NT2/D1 (cell line): Measurements from ENCODE around the gene HSPA12B.

Source experiments
- DNase-seq: peaks from one replicate; pipeline ENCODE4 v3.0.0-alpha.2; 2011; ENCODE audit warnings: low read depth, low spot score
- H3K27me3 ChIP-seq: 2 replicates; pipeline ENCODE4 v1.6.0; 2011; ENCODE audit warnings: mild to moderate bottlenecking; ENCODE audit not compliant: insufficient read length, insufficient read depth
- H3K36me3 ChIP-seq: 2 replicates; pipeline ENCODE4 v1.6.1; 2011; ENCODE audit warnings: mild to moderate bottlenecking, low read length, mixed read lengths; ENCODE audit not compliant: insufficient read depth, insufficient read length
- H3K4me1 ChIP-seq: 2 replicates; pipeline ENCODE4 v1.5.1; 2011; ENCODE audit not compliant: insufficient read depth, insufficient read length
- H3K4me3 ChIP-seq: 2 replicates; pipeline ENCODE4 v1.5.1; 2011; ENCODE audit warnings: low read depth; ENCODE audit not compliant: insufficient read length
- H3K9ac ChIP-seq: 2 replicates; pipeline ENCODE4 v1.6.0; 2011; ENCODE audit warnings: low read depth; ENCODE audit not compliant: insufficient read length
- H3K9me3 ChIP-seq: 2 replicates; pipeline ENCODE4 v1.5.1; 2011; ENCODE audit warnings: mild to moderate bottlenecking, low read length; ENCODE audit not compliant: insufficient read depth
- SUZ12 ChIP-seq: IDR thresholded peaks from 2 replicates; pipeline ENCODE4 v1.6.1; 2011; ENCODE audit not compliant: insufficient read length, insufficient read depth; ENCODE audit errors: extremely low read depth
- YY1 ChIP-seq: IDR thresholded peaks from 2 replicates; pipeline ENCODE4 v1.6.1; 2011; ENCODE audit not compliant: insufficient read length, insufficient read depth
- ZNF274 ChIP-seq: IDR thresholded peaks from 2 replicates; pipeline ENCODE4 v1.6.1; 2011; ENCODE audit warnings: mild to moderate bottlenecking, low read depth, low read length

The HSPA12B gene

GRCh38 chr20:3796477-3797225 lies 64.2 kb downstream of the HSPA12B start:
- Histone ChIP-seq H3K4me1 (peaks cover 17% of the 10 kb centered on the region), H3K9me3 (no peaks in the 10 kb centered on the region), H3K27me3 (no peaks in the 10 kb centered on the region), H3K4me3 (peak overlapping the region; percentile 78), H3K9ac (peak overlapping the region; percentile 93), H3K36me3 (peaks cover 28% of the 10 kb centered on the region)
- TF ChIP-seq ZNF274, result no peak
- TF ChIP-seq YY1, result no peak
- no peak for TF ChIP-seq SUZ12
- no peak for DNase-seq

GRCh38 chr20:3797226-3797545 lies 64.7 kb downstream of the HSPA12B start:
- TF ChIP-seq YY1, result no peak
- no peak for TF ChIP-seq ZNF274
- TF ChIP-seq SUZ12, result no peak
- no peaks in the 10 kb centered on the region for H3K27me3 ChIP-seq
- H3K9ac ChIP-seq, result peak overlapping the region; percentile 93
- H3K9me3 ChIP-seq, result no peaks in the 10 kb centered on the region
- peaks cover 33% of the 10 kb centered on the region for H3K36me3 ChIP-seq
- peaks cover 17% of the 10 kb centered on the region for H3K4me1 ChIP-seq
- H3K4me3 ChIP-seq, result peak overlapping the region; percentile 78
- DNase-seq, result no peak

DNA sequence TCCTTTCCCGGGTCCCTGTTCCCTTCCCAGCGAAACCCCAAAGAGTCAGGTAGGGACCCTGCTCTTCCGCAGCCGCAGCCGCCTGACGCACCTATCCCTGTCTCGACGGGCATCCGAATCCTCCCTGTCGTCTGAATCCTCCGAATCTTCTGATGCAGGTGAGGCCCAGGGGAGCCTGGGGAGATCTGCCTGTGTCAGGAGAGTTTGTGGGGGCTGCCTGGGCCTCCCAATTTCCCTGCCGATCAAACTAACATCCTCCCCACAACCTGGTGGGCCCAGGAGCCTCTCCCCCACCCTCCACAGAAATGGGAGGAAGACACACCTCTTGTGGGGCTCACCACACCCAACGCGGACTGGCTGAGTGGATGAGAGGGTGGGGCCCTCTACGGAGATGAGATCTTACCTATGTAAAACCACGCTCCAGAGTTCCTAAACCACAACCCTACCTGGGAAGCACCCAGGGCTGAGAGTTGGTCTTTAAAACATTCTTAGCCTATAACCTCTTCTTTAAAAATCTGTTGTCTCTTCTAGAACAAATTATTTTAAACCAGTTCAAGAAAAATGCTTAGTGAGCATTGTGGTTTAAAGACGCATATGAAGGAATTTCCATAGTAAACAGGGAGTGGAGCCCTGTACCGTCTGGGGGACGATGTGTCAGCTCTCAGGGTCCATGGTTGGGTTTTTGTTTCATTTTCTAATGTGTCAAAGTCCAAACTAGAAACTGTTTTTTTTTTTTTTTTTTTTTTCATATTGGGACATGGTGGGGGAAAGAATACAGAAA lies 65.3 kb downstream of the HSPA12B start:
- Histone ChIP-seq H3K4me1 (peaks cover 17% of the 10 kb centered on the region), H3K27me3 (no peaks in the 10 kb centered on the region), H3K9me3 (no peaks in the 10 kb centered on the region), H3K9ac (peak overlapping the region; percentile 93), H3K4me3 (peak overlapping the region; percentile 78), H3K36me3 (peaks cover 39% of the 10 kb centered on the region)
- no peak for DNase-seq
- no peak for TF ChIP-seq ZNF274
- TF ChIP-seq SUZ12, result no peak
- TF ChIP-seq YY1, result no peak

DNA sequence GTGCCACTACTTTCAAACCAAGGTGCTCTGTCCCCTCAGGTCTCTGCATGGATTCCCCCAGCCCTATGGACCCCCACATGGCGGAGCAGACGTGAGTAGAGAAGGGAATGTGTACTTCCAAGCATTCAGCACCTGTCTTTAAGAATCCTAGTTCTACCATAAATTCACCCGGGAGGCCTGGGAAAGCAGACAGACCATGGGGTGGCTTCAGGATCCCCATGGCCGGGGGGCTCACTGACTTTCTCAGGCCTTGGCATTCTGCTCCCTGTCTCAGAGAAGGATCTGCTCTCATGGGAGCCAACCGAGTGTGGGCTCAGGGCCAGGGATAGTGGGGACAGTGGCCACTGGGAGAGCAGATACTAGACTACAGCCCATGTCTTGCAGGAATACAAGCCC lies 65.9 kb downstream of the HSPA12B start:
- peaks cover 17% of the 10 kb centered on the region for H3K4me1 ChIP-seq
- DNase-seq, result no peak
- TF ChIP-seq SUZ12, result no peak
- no peak for TF ChIP-seq ZNF274
- no peak for TF ChIP-seq YY1
- no peak overlapping the region for H3K9ac ChIP-seq
- no peaks in the 10 kb centered on the region for H3K27me3 ChIP-seq
- no peak overlapping the region for H3K4me3 ChIP-seq
- H3K9me3 ChIP-seq, result no peaks in the 10 kb centered on the region
- peaks cover 45% of the 10 kb centered on the region for H3K36me3 ChIP-seq

DNA sequence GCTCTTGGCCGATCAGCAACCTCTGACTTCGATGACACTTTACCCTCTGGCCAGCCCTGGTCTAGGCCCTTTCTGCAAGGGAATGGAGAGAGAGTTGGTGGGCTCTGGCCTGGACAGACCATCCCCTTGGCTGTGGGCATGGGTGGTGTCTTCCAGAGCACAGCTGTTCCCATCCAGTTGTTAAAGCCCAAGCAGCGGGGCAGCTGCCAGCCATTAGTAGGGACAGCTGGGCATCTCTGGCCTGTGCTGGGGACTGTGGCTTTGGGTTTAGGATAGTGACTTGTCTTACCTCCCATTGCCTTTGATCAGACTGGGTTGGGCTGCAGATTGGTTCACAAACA lies 66.4 kb downstream of the HSPA12B start:
- Histone ChIP-seq H3K27me3 (no peaks in the 10 kb centered on the region), H3K4me1 (peaks cover 17% of the 10 kb centered on the region), H3K9me3 (no peaks in the 10 kb centered on the region), H3K4me3 (no peak overlapping the region), H3K36me3 (peaks cover 50% of the 10 kb centered on the region), H3K9ac (no peak overlapping the region)
- no peak for DNase-seq
- TF ChIP-seq ZNF274 (no peak), SUZ12 (no peak), YY1 (no peak)

GRCh38 chr20:3800256-3800877 lies 67.9 kb downstream of the HSPA12B start:
- Histone ChIP-seq H3K27me3 (no peaks in the 10 kb centered on the region), H3K9ac (peak overlapping the region; percentile 44), H3K4me3 (no peak overlapping the region), H3K4me1 (peaks cover 17% of the 10 kb centered on the region), H3K9me3 (no peaks in the 10 kb centered on the region), H3K36me3 (peaks cover 61% of the 10 kb centered on the region)
- no peak for DNase-seq
- TF ChIP-seq ZNF274 (no peak), SUZ12 (no peak), YY1 (no peak)

GRCh38 chr20:3800878-3801260 lies 68.4 kb downstream of the HSPA12B start:
- peaks cover 17% of the 10 kb centered on the region for H3K4me1 ChIP-seq
- H3K27me3 ChIP-seq, result no peaks in the 10 kb centered on the region
- H3K9me3 ChIP-seq, result no peaks in the 10 kb centered on the region
- no peak for DNase-seq
- H3K4me3 ChIP-seq, result no peak overlapping the region
- peaks cover 66% of the 10 kb centered on the region for H3K36me3 ChIP-seq
- peak overlapping the region; percentile 44 for H3K9ac ChIP-seq
- TF ChIP-seq SUZ12 (no peak), YY1 (no peak), ZNF274 (no peak)
